ENCODE results near the gene SGCD. TPM values are rescaled to one million over a fixed set of nuclear protein-coding genes. Genes with fewer than 3 reads are reported as not detected.

Gene SGCD
- total and polyA plus RNA-seq, 9 of the 15 experiments (the other 6 are each of a cell fraction or from before 2014, with no cell fraction given) = not detected

- in situ Hi-C loops (cut with MboI) = no loop called here
- no peak for ATAC-seq
- WGBS (ENCODE audit: insufficient coverage, low coverage, missing lambda C conversion rate) = 6% methylated on average over 2 of the region's 2 CpGs
- Histone ChIP-seq H3K27ac (ENCODE audit: extremely low read depth, low read depth, low read length) (no peak overlapping the region), H4K20me1 (replicated peaks; ENCODE audit: control insufficient read depth, insufficient read depth, low read length) (no peaks in the 10 kb centered on the region), H2AFZ (ENCODE audit: low read depth, low read length) (no peak overlapping the region), H3K4me2 (ENCODE audit: insufficient read depth, low read length) (no peak overlapping the region), H3K36me3 (ENCODE audit: control insufficient read depth, insufficient read depth, low read length) (no peaks in the 10 kb centered on the region), H3K9ac (ENCODE audit: insufficient read depth in 1 of 2, low read depth in 2 of 2, low read length in 2 of 2) (no peak overlapping the region), H3K9me1 (ENCODE audit: control insufficient read depth, insufficient read depth, low read length) (no peaks in the 10 kb centered on the region), H3K4me1 (replicated peaks in 1 of 2; ENCODE audit: control insufficient read depth in 2 of 2, insufficient read depth in 2 of 2, low read length in 2 of 2) (no peaks in the 10 kb centered on the region), H3K27me3 (ENCODE audit: control insufficient read depth in 2 of 2, insufficient read depth in 2 of 2, low read length in 2 of 2) (no peaks in the 10 kb centered on the region), H3K79me2 (ENCODE audit: control insufficient read depth, insufficient read depth, low read length) (no peaks in the 10 kb centered on the region), H3K9me3 (replicated peaks; ENCODE audit: control insufficient read depth, insufficient read depth, low read depth, low read length) (0 out of 2 replicates have a peak, but pooled peaks cover 1% of the 10 kb centered on the region), H3K4me3 (no peak overlapping the region)
- no TSS peak for BruUV-seq (replicated peaks)
- TF ChIP-seq TAF9B (IDR thresholded peaks at IDR 0.05; ENCODE audit: partially characterized antibody) = no peak
- no peak for TF ChIP-seq U2AF1 (optimal IDR thresholded peaks at IDR 0.05; ENCODE audit: low read depth, low read length)
- no peak for TF ChIP-seq CEBPG (CRISPR knock-in tag; IDR thresholded peaks at IDR 0.05)
- peak in 1 of 2 experiments; percentile 57; a peak in 1 of 4 replicates for TF ChIP-seq CEBPG (tag; conservative IDR thresholded peaks at IDR 0.05 in 1 of 2, IDR thresholded peaks at IDR 0.05 in 1 of 2)
- peak; percentile 47; the same call in 1 of the 2 replicates for TF ChIP-seq CEBPB (tag; IDR thresholded peaks at IDR 0.05)
- TF ChIP-seq LCOR (CRISPR knock-in tag; IDR thresholded peaks at IDR 0.05) = no peak
- POLR2A ChIA-PET = no interaction called here
- DNase-seq (ENCODE audit: extremely low read depth in 1 of 4, low spot score in 3 of 4) = no peak
- intact Hi-C loops (cut with micrococcal nuclease) = no loop called here
- no peak for FAIRE-seq
- CTCF ChIA-PET (ENCODE audit: low intra/inter-chr PET ratio) = no interaction called here
Observed at GRCh38 chr5:156339139-156339841, 12.3 kb downstream of the SGCD start.

- intact Hi-C loops (cut with micrococcal nuclease) = no loop called here
- no TSS peak for BruUV-seq (replicated peaks)
- ChIA-PET POLR2A (no interaction called here), CTCF (ENCODE audit: low intra/inter-chr PET ratio) (no interaction called here)
- H3K36me3 ChIP-seq (ENCODE audit: control insufficient read depth, insufficient read depth, low read length) = no peaks in the 10 kb centered on the region
- no peak overlapping the region for H3K4me3 ChIP-seq
- in situ Hi-C loops (cut with MboI) = no loop called here
- H3K9ac ChIP-seq (ENCODE audit: insufficient read depth in 1 of 2, low read depth in 2 of 2, low read length in 2 of 2) = no peak overlapping the region
- no peaks in the 10 kb centered on the region for H3K27me3 ChIP-seq (ENCODE audit: control insufficient read depth in 2 of 2, insufficient read depth in 2 of 2, low read length in 2 of 2)
- H3K4me2 ChIP-seq (ENCODE audit: insufficient read depth, low read length) = no peak overlapping the region
- no peak for DNase-seq (ENCODE audit: extremely low read depth in 1 of 4, low spot score in 3 of 4)
- H3K79me2 ChIP-seq (ENCODE audit: control insufficient read depth, insufficient read depth, low read length) = no peaks in the 10 kb centered on the region
- H3K9me1 ChIP-seq (ENCODE audit: control insufficient read depth, insufficient read depth, low read length) = no peaks in the 10 kb centered on the region
- FAIRE-seq = no peak
- H3K9me3 ChIP-seq (replicated peaks; ENCODE audit: control insufficient read depth, insufficient read depth, low read depth, low read length) = no peaks in the 10 kb centered on the region
- WGBS (ENCODE audit: insufficient coverage, low coverage, missing lambda C conversion rate) = 8% methylated on average over 1 of the region's 1 CpG
- H3K4me1 ChIP-seq (replicated peaks in 1 of 2; ENCODE audit: control insufficient read depth in 2 of 2, insufficient read depth in 2 of 2, low read length in 2 of 2) = no peaks in the 10 kb centered on the region
- no peak for ATAC-seq
- H3K27ac ChIP-seq (ENCODE audit: extremely low read depth, low read depth, low read length) = no peak overlapping the region
- no peaks in the 10 kb centered on the region for H4K20me1 ChIP-seq (replicated peaks; ENCODE audit: control insufficient read depth, insufficient read depth, low read length)
- no peak overlapping the region for H2AFZ ChIP-seq (ENCODE audit: low read depth, low read length)
- TF ChIP-seq RBM14 (IDR thresholded peaks at IDR 0.05; ENCODE audit: borderline replicate concordance, insufficient read depth, low read depth, low read length) = no peak
- TF ChIP-seq ZNF655 (CRISPR knock-in tag; IDR thresholded peaks at IDR 0.05) = no peak
- TF ChIP-seq CBX5 (IDR thresholded peaks at IDR 0.05; ENCODE audit: borderline replicate concordance, low read depth) = no peak
- no peak for TF ChIP-seq THRA (IDR thresholded peaks at IDR 0.05)
- no peak for TF ChIP-seq ZNF311 (CRISPR knock-in tag; IDR thresholded peaks at IDR 0.05)
- no peak for TF ChIP-seq PRPF4 (IDR thresholded peaks at IDR 0.05; ENCODE audit: insufficient read depth, low read depth, low read length, poor library complexity, severe bottlenecking)
- no peak for TF ChIP-seq PYGO2 (tag; IDR thresholded peaks at IDR 0.05)
Observed at GRCh38 chr5:156340893-156341292, 13.9 kb downstream of the SGCD start.
